ENCODE measurements around the gene EGFL7. TPM values are rescaled to one million over a fixed set of nuclear protein-coding genes. Genes with fewer than 3 reads are reported as not detected.

EGFL7 gene
- total RNA-seq, 1 experiment from 2014 or later: 54.6 TPM

- TF ChIP-seq ATF2 (CRISPR knock-in tag; IDR thresholded peaks at IDR 0.05; ENCODE audit: borderline replicate concordance, low read depth) (no peak), ZBTB21 (CRISPR knock-in tag; IDR thresholded peaks at IDR 0.05; ENCODE audit: borderline replicate concordance) (no peak), ERG (CRISPR knock-in tag; IDR thresholded peaks at IDR 0.05) (no peak), ZNF232 (CRISPR knock-in tag; IDR thresholded peaks at IDR 0.05) (no peak), ATF1 (CRISPR knock-in tag; IDR thresholded peaks at IDR 0.05) (no peak), NFYB (CRISPR knock-in tag; conservative IDR thresholded peaks at IDR 0.05; ENCODE audit: low read depth) (no peak), ATF6 (CRISPR knock-in tag; IDR thresholded peaks at IDR 0.05) (no peak), GTF2I (CRISPR knock-in tag; conservative IDR thresholded peaks at IDR 0.05) (no peak), JAZF1 (CRISPR knock-in tag; IDR thresholded peaks at IDR 0.05) (no peak), ZNF396 (CRISPR knock-in tag; IDR thresholded peaks at IDR 0.05; ENCODE audit: borderline replicate concordance) (no peak), OVOL2 (CRISPR knock-in tag; IDR thresholded peaks at IDR 0.05; ENCODE audit: borderline replicate concordance) (no peak), NFATC4 (CRISPR knock-in tag; IDR thresholded peaks at IDR 0.05) (no peak), ZNF423 (CRISPR knock-in tag; IDR thresholded peaks at IDR 0.05) (no peak), ZBTB43 (CRISPR knock-in tag; IDR thresholded peaks at IDR 0.05) (no peak)
- TF ChIP-seq, protein P1, sequence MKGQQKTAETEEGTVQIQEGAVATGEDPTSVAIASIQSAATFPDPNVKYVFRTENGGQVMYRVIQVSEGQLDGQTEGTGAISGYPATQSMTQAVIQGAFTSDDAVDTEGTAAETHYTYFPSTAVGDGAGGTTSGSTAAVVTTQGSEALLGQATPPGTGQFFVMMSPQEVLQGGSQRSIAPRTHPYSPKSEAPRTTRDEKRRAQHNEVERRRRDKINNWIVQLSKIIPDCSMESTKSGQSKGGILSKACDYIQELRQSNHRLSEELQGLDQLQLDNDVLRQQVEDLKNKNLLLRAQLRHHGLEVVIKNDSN (CRISPR knock-in tag; IDR thresholded peaks at IDR 0.05): no peak
- TF ChIP-seq, protein P2, sequence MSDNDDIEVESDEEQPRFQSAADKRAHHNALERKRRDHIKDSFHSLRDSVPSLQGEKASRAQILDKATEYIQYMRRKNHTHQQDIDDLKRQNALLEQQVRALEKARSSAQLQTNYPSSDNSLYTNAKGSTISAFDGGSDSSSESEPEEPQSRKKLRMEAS (CRISPR knock-in tag; IDR thresholded peaks at IDR 0.05): no peak
Measured at GRCh38 chr9:136686534-136686793, 23.7 kb downstream of the EGFL7 start (continued).

DNA sequence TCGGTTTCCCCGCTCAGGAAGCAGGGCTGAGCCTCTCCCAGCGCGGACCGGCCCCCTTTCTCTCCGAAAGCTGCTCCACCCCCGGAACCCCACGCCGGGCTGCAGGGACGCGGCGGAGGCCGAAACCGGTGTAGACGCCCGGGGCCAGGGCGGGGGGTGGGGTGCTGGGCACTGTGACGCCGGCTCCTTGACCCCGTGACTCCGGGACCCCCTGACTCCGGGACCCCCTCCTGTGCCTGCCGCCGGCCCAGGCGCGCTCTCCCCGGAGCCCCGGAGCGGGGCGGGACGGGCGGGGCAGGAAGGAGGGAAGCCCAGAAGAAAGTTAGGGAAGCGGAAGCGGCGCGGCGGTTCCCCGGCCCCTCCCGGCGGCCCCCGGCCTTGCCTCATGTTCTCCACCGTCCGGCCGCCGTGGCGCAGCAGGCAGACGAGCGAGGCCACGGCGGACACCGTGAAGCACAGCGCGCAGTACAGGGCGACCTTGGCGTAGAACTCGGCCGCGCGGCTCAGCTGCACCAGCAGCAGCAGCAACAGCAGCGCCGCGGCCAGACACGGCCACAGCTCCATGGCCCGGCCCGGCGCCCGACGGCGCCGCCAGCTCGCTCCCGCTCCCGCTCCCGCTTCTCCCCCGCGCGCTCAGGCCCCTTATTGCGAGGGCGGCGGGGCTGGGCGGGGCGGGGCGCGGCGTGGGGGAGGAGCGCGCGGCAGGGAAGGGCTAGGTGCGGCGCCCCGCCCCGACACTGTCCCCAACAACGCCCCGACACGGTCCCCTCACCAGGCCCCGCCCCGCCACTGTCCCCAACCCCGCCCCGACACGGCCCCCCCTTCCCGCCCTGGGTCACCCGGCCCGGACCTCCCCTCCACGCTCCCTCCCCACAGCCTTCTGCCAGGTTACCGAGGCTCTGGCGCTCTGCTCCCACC, 24.3 kb downstream of the EGFL7 start, which contains the start of gene AGPAT2:
Gene AGPAT2, minus strand, starts transcription at position 664 of the 918 bp plus-strand sequence. Its CDS starts 100 bp downstream, at position 564.
- no peaks in the 10 kb centered on the region for H3K36me3 Mint-ChIP-seq
- no peaks in the 10 kb centered on the region for H3K9me3 Mint-ChIP-seq
- no peaks in the 10 kb centered on the region; the same call in 1 of the 2 replicates for H3K27me3 Mint-ChIP-seq (ENCODE audit: low read depth)
- ChIA-PET POLR2A (interaction anchor here (1.1 kb wide), 1 partner anchor 11 kb away, joined by 3 read pairs; no protein-coding TSS in a partner anchor), CTCF (interaction anchor here (0.6 to 9.6 kb wide), 9 partner anchors 8 to 84 kb away, joined by 3 to 103 read pairs (median 5); no protein-coding TSS in a partner anchor)
- peak within 1 kb of the TSS; percentile 68 for H3K4me3 Mint-ChIP-seq
- ATAC-seq (peak; percentile 59), DNase-seq (ENCODE audit: low spot score) (peak; percentile 61)
- H3K27ac Mint-ChIP-seq: no peak within 1 kb of the TSS
- H3K4me1 Mint-ChIP-seq: peaks cover 11% of the 10 kb centered on the region
- no peak for TF ChIP-seq CDX4 (CRISPR knock-in tag; IDR thresholded peaks at IDR 0.05; ENCODE audit: borderline replicate concordance)
- TF ChIP-seq ZNF423 (CRISPR knock-in tag; IDR thresholded peaks at IDR 0.05): 0 out of 2 replicates have a peak, but pooled peaks have one; percentile 32
- no peak for TF ChIP-seq AFF4 (CRISPR knock-in tag; IDR thresholded peaks at IDR 0.05; ENCODE audit: borderline replicate concordance)
- TF ChIP-seq, protein P1 (CRISPR knock-in tag; IDR thresholded peaks at IDR 0.05): no peak
- TF ChIP-seq, protein P2 (CRISPR knock-in tag; IDR thresholded peaks at IDR 0.05): peak; percentile 46; the same call in 1 of the 2 replicates
- TF ChIP-seq, protein P3, sequence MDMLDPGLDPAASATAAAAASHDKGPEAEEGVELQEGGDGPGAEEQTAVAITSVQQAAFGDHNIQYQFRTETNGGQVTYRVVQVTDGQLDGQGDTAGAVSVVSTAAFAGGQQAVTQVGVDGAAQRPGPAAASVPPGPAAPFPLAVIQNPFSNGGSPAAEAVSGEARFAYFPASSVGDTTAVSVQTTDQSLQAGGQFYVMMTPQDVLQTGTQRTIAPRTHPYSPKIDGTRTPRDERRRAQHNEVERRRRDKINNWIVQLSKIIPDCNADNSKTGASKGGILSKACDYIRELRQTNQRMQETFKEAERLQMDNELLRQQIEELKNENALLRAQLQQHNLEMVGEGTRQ (CRISPR knock-in tag; IDR thresholded peaks at IDR 0.05): peak; percentile 2; the same call in 1 of the 2 replicates
- TF ChIP-seq ZNF396 (CRISPR knock-in tag; IDR thresholded peaks at IDR 0.05; ENCODE audit: borderline replicate concordance): no peak
- TF ChIP-seq JUN (CRISPR knock-in tag; IDR thresholded peaks at IDR 0.05): 0 out of 2 replicates have a peak, but pooled peaks have one; percentile 19
